BE2C (cell line): Measurements from ENCODE around the gene CPOX.

ENCODE experiments used
- DNase-seq: peaks from one replicate; pipeline ENCODE4 v3.0.0-alpha.2; 2020
- H3K27me3 ChIP-seq: fragments of 250-450 bp; sonication (Bioruptor Pico); 2 replicates; pipeline ENCODE4 v1.5.1; 2020; ENCODE audit warnings: mild to moderate bottlenecking
- H3K36me3 ChIP-seq: fragments of 250-450 bp; sonication (Bioruptor Pico); 2 replicates; pipeline ENCODE4 v1.5.1; 2020; ENCODE audit warnings: mild to moderate bottlenecking
- H3K4me1 ChIP-seq: fragments of 250-450 bp; sonication (Bioruptor Pico); 2 replicates; pipeline ENCODE4 v1.5.1; 2020
- H3K4me3 ChIP-seq: 2 replicates; pipeline ENCODE4 v1.5.1; 2011; ENCODE audit warnings: low read depth, low read length
- H3K9me3 ChIP-seq: fragments of 250-450 bp; sonication (Bioruptor Pico); 2 replicates; pipeline ENCODE4 v1.5.1; 2020
- TF ChIP-seq, protein P1 (sequence below): IDR thresholded peaks from 2 replicates; pipeline ENCODE4 v1.5.1; 2012; ENCODE audit warnings: mild to moderate bottlenecking, low read depth, low read length

CPOX gene

DNA sequence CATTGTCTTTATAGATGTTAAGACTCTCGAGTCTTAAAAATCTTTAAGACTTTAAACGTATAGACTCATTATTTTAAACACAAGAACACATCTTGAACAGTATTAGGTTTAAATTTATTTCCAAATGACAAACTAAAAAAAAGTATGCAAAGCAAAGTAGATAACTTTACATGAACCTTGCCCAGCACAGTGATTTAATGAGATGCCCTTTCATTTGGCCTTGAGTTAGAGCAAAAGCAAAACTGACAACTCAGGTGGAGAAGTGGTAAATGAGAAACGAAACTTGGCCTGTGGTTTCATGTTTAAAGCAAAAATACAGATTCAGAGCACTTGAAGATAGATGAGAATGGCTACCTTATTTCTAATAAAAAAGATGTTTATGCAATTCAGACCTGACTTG, 53.1 kb downstream of the CPOX start:
- no peak for DNase-seq
- no peaks in the 10 kb centered on the region for H3K4me1 ChIP-seq
- H3K9me3 ChIP-seq: no peaks in the 10 kb centered on the region; the same call in 1 of the 2 replicates
- H3K36me3 ChIP-seq: no peaks in the 10 kb centered on the region
- no peak overlapping the region for H3K4me3 ChIP-seq
- TF ChIP-seq, protein P1, sequence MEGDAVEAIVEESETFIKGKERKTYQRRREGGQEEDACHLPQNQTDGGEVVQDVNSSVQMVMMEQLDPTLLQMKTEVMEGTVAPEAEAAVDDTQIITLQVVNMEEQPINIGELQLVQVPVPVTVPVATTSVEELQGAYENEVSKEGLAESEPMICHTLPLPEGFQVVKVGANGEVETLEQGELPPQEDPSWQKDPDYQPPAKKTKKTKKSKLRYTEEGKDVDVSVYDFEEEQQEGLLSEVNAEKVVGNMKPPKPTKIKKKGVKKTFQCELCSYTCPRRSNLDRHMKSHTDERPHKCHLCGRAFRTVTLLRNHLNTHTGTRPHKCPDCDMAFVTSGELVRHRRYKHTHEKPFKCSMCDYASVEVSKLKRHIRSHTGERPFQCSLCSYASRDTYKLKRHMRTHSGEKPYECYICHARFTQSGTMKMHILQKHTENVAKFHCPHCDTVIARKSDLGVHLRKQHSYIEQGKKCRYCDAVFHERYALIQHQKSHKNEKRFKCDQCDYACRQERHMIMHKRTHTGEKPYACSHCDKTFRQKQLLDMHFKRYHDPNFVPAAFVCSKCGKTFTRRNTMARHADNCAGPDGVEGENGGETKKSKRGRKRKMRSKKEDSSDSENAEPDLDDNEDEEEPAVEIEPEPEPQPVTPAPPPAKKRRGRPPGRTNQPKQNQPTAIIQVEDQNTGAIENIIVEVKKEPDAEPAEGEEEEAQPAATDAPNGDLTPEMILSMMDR: no peak
- H3K27me3 ChIP-seq: peaks cover 20% of the 10 kb centered on the region

DNA sequence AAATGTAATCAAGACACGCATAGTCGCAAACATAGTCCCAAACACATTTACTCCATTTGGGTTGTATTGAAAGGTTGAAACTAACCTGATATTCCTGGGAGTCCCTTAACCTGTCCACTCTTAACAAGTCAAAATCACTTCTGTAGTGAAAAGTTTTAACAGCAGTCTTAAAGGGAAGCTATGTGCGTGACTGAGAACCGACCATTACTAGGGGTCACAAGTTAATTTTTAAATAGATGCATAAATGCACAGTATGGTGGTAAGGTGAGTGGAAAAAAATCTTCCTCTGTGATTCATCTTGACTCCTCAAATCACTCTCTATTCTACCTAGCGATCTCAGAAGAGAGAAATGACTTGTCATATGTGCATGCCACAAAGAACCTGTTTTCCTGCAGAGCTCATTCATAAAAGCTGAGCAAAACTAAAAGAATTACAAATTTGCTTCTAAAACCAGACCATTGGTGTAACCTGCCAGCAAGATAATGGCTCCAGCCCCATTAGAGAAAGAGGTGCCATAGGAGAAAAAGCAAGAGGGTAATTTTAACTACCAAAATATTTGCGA, 56.9 kb downstream of the CPOX start:
- TF ChIP-seq, protein P1: no peak
- no peaks in the 10 kb centered on the region for H3K27me3 ChIP-seq
- H3K9me3 ChIP-seq: no peaks in the 10 kb centered on the region
- H3K4me1 ChIP-seq: peaks cover 6% of the 10 kb centered on the region
- DNase-seq: no peak
- H3K36me3 ChIP-seq: no peaks in the 10 kb centered on the region
- no peak overlapping the region for H3K4me3 ChIP-seq

DNA sequence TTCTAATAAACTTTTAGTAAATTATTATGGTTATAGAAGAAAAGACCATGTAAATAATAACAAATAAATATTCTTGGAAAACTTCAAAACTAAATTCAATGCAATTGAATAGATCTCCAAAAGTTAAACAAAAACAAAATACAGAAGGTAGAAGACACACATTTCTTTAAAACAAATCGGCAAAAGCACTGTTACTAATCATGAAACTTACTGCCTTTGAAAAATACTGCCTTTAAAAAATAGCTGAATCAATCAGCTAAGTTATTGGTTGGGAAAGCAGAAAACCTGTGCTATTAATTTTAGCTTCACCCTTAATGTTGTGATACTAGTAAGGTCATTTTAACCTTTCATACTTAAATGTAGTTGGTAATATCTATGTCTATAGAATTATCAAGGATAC, 58.7 kb downstream of the CPOX start:
- TF ChIP-seq, protein P1: no peak
- DNase-seq: no peak
- Histone ChIP-seq H3K36me3 (no peaks in the 10 kb centered on the region), H3K9me3 (no peaks in the 10 kb centered on the region), H3K4me3 (no peak overlapping the region), H3K4me1 (peaks cover 6% of the 10 kb centered on the region), H3K27me3 (no peaks in the 10 kb centered on the region)

DNA sequence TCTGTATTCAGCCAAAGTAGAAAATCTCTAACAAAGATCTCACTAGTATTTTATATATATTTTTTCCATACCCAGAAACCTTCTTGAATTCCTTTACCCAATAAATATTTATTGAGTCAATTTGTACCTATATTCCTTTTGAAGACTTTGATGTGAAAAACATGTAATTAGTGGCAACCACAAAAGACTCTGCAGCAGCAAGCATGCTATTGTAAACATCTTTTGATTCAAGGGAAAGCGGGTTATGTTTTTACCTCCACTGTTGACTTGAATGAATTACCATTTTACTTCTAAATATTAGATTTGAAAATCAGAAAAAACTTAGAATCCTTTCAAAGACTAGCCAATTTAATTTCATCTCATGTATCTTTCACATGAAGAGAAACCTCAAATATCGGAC, 59.2 kb downstream of the CPOX start:
- DNase-seq: no peak
- Histone ChIP-seq H3K9me3 (no peaks in the 10 kb centered on the region), H3K4me3 (no peak overlapping the region), H3K36me3 (no peaks in the 10 kb centered on the region), H3K27me3 (no peaks in the 10 kb centered on the region), H3K4me1 (peaks cover 6% of the 10 kb centered on the region)
- TF ChIP-seq, protein P1: no peak

DNA sequence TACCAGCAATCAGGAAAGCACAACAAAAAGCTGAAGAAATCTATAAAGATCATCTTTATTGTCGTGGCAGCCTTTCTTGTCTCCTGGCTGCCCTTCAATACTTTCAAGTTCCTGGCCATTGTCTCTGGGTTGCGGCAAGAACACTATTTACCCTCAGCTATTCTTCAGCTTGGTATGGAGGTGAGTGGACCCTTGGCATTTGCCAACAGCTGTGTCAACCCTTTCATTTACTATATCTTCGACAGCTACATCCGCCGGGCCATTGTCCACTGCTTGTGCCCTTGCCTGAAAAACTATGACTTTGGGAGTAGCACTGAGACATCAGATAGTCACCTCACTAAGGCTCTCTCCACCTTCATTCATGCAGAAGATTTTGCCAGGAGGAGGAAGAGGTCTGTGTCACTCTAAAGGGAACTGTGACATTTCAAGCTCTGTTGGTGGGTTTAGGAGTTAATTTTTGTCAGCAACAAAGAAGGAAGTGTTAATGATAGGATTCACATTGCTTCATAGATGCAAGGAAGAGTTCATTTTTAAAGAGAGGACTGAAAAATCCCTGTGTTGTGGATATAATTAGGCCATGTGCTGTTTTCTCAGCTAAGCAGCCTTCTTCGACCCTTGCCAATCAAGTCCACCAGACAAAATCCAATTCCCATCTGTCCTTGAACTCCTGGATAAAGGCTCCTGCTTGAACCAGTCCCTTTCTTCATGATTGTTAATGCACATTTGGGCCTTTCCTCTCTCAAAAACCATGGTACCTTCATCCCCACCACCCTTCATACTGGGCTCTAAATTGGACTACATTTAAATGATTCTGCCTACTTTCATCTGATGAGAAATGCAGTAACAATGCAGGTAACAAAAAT, 60.5 kb downstream of the CPOX start:
- Histone ChIP-seq H3K4me1 (peaks cover 6% of the 10 kb centered on the region), H3K36me3 (no peaks in the 10 kb centered on the region), H3K27me3 (no peaks in the 10 kb centered on the region), H3K4me3 (no peak overlapping the region), H3K9me3 (no peaks in the 10 kb centered on the region)
- DNase-seq: no peak
- TF ChIP-seq, protein P1: no peak

DNA sequence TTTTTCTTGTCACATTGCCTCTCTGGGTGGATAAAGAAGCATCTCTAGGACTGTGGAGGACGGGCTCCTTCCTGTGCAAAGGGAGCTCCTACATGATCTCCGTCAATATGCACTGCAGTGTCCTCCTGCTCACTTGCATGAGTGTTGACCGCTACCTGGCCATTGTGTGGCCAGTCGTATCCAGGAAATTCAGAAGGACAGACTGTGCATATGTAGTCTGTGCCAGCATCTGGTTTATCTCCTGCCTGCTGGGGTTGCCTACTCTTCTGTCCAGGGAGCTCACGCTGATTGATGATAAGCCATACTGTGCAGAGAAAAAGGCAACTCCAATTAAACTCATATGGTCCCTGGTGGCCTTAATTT, 61.2 kb downstream of the CPOX start:
- Histone ChIP-seq H3K4me3 (0 out of 2 replicates have a peak overlapping the region, but pooled peaks have one; percentile 7), H3K36me3 (no peaks in the 10 kb centered on the region), H3K9me3 (no peaks in the 10 kb centered on the region), H3K4me1 (peaks cover 6% of the 10 kb centered on the region), H3K27me3 (no peaks in the 10 kb centered on the region)
- DNase-seq: peak; percentile 16
- TF ChIP-seq, protein P1: no peak
